ENCODE data around the gene CNTNAP5. TPM values are rescaled to one million over a fixed set of nuclear protein-coding genes. Genes with fewer than 3 reads are reported as not detected.

CNTNAP5 gene
- total RNA-seq, 1 donor from 2014 or later, result 5.0 TPM

- peaks cover 3% of the 10 kb centered on the region for H3K27me3 Mint-ChIP-seq
Measured at GRCh38 chr2:124883595-124883994, 858.5 kb downstream of the CNTNAP5 start.

GRCh38 chr2:124884315-124884714 lies 859.2 kb downstream of the CNTNAP5 start:
- no peak overlapping the region for H3K27ac Mint-ChIP-seq
- H3K4me1 Mint-ChIP-seq (ENCODE audit: unreplicated experiment), result peaks cover 8% of the 10 kb centered on the region
- H3K27me3 Mint-ChIP-seq, result peaks cover 3% of the 10 kb centered on the region
- no peak overlapping the region for H3K4me3 Mint-ChIP-seq
- DNase-seq (ENCODE audit: extremely low spot score, unreplicated experiment), result no peak
- TF ChIP-seq CTCF (conservative IDR thresholded peaks at IDR 0.05), result no peak
- H3K9me3 Mint-ChIP-seq, result peaks cover 10% of the 10 kb centered on the region
- no peaks in the 10 kb centered on the region for H3K36me3 Mint-ChIP-seq

More at GRCh38 chr2:124883595-124883994, 858.5 kb downstream of the CNTNAP5 start:
- no peak for TF ChIP-seq CTCF (conservative IDR thresholded peaks at IDR 0.05)
- peaks cover 10% of the 10 kb centered on the region for H3K9me3 Mint-ChIP-seq
- H3K4me1 Mint-ChIP-seq (ENCODE audit: unreplicated experiment), result peaks cover 8% of the 10 kb centered on the region
- no peak overlapping the region for H3K4me3 Mint-ChIP-seq
- DNase-seq (ENCODE audit: extremely low spot score, unreplicated experiment), result no peak
- no peaks in the 10 kb centered on the region for H3K36me3 Mint-ChIP-seq
- no peak overlapping the region for H3K27ac Mint-ChIP-seq

- no peak for TF ChIP-seq CTCF (conservative IDR thresholded peaks at IDR 0.05)
- H3K4me3 Mint-ChIP-seq, result no peak overlapping the region
- peaks cover 10% of the 10 kb centered on the region for H3K9me3 Mint-ChIP-seq
- peaks cover 8% of the 10 kb centered on the region for H3K4me1 Mint-ChIP-seq (ENCODE audit: unreplicated experiment)
- no peaks in the 10 kb centered on the region for H3K36me3 Mint-ChIP-seq
- H3K27ac Mint-ChIP-seq, result no peak overlapping the region
- DNase-seq (ENCODE audit: extremely low spot score, unreplicated experiment), result no peak
- H3K27me3 Mint-ChIP-seq, result no peaks in the 10 kb centered on the region
Measured at GRCh38 chr2:124886216-124886615, 861.1 kb downstream of the CNTNAP5 start.

GRCh38 chr2:124887466-124887865 lies 862.4 kb downstream of the CNTNAP5 start:
- Mint-ChIP-seq H3K36me3 (no peaks in the 10 kb centered on the region), H3K4me1 (ENCODE audit: unreplicated experiment) (peaks cover 8% of the 10 kb centered on the region), H3K9me3 (peaks cover 10% of the 10 kb centered on the region), H3K27me3 (no peaks in the 10 kb centered on the region), H3K4me3 (no peak overlapping the region), H3K27ac (no peak overlapping the region)
- no peak for DNase-seq (ENCODE audit: extremely low spot score, unreplicated experiment)
- no peak for TF ChIP-seq CTCF (conservative IDR thresholded peaks at IDR 0.05)

GRCh38 chr2:124888431-124888830 lies 863.3 kb downstream of the CNTNAP5 start:
- Mint-ChIP-seq H3K9me3 (peaks cover 10% of the 10 kb centered on the region), H3K4me3 (no peak overlapping the region), H3K4me1 (ENCODE audit: unreplicated experiment) (peaks cover 8% of the 10 kb centered on the region), H3K27ac (no peak overlapping the region), H3K27me3 (no peaks in the 10 kb centered on the region), H3K36me3 (no peaks in the 10 kb centered on the region)
- no peak for TF ChIP-seq CTCF (conservative IDR thresholded peaks at IDR 0.05)
- no peak for DNase-seq (ENCODE audit: extremely low spot score, unreplicated experiment)

- Mint-ChIP-seq H3K4me3 (no peak overlapping the region), H3K27ac (no peak overlapping the region), H3K4me1 (ENCODE audit: unreplicated experiment) (no peaks in the 10 kb centered on the region), H3K27me3 (no peaks in the 10 kb centered on the region), H3K36me3 (no peaks in the 10 kb centered on the region), H3K9me3 (peaks cover 6% of the 10 kb centered on the region)
- DNase-seq (ENCODE audit: extremely low spot score, unreplicated experiment), result no peak
- TF ChIP-seq CTCF (conservative IDR thresholded peaks at IDR 0.05), result no peak
Measured at GRCh38 chr2:124894199-124894598, 869.1 kb downstream of the CNTNAP5 start.

All from type B pancreatic cell (in vitro differentiated cells).